Keratinocyte (primary cell): ENCODE results near the gene SLC17A2. TPM values are rescaled to one million over a fixed set of nuclear protein-coding genes. Genes with fewer than 3 reads are reported as not detected.

Source experiments
- DNase-seq: peaks from one replicate; pipeline ENCODE4 v3.0.0-alpha.2; 2011; ENCODE audit warnings: low read depth, missing footprints, low spot score
- FAIRE-seq: peaks from 2 replicates; lab custom pipeline; 2011; peaks lifted over from hg19 to GRCh38; lab: Jason Lieb, UNC
- H2AFZ ChIP-seq: 2 replicates; pipeline ENCODE4 v1.6.0; 2012; ENCODE audit warnings: low read length, control low read depth, inconsistent platforms; ENCODE audit not compliant: control insufficient read depth
- H3K27ac ChIP-seq: 2 replicates; pipeline ENCODE4 v1.5.1; 2011; ENCODE audit warnings: low read length; ENCODE audit not compliant: control insufficient read depth, insufficient read depth
- H3K27me3 ChIP-seq: 3 replicates; pipeline ENCODE4 v1.6.0; 2011; ENCODE audit warnings: low read length; ENCODE audit not compliant: control insufficient read depth, insufficient read depth; ENCODE audit errors: extremely low read depth
- H3K36me3 ChIP-seq, 2 experiments: 2 replicates in 1 of 2; 3 replicates in 1 of 2; pipeline ENCODE4 v1.5.1; 2011; ENCODE audit warnings: low read length in 2 of 2, mild to moderate bottlenecking in 1 of 2; ENCODE audit not compliant: control insufficient read depth in 2 of 2, insufficient read depth in 2 of 2; ENCODE audit errors: extremely low read depth in 1 of 2
- H3K4me1 ChIP-seq: 3 replicates; pipeline ENCODE4 v1.5.1; 2011; ENCODE audit warnings: low read length; ENCODE audit not compliant: control insufficient read depth, insufficient read depth; ENCODE audit errors: extremely low read depth
- H3K4me2 ChIP-seq: 3 replicates; pipeline ENCODE4 v1.6.0; 2011; ENCODE audit warnings: low read depth, low read length; ENCODE audit not compliant: control insufficient read depth, insufficient read depth; ENCODE audit errors: extremely low read depth
- H3K4me3 ChIP-seq, 3 experiments: fragments of 200-600 bp in 1 of 3; sonication (generic) in 1 of 3; 2 replicates in 2 of 3; 3 replicates in 1 of 3; pipeline ENCODE4 v1.5.1; 2011 to 2016; ENCODE audit warnings: low read length in 3 of 3, mild to moderate bottlenecking in 3 of 3, control low read depth in 2 of 3, inconsistent platforms in 1 of 3, low read depth in 1 of 3, mixed read lengths in 1 of 3, mixed run types in 1 of 3, moderate library complexity in 1 of 3; ENCODE audit not compliant: control insufficient read depth in 2 of 3, insufficient read depth in 2 of 3; ENCODE audit errors: extremely low read depth in 1 of 3
- H3K79me2 ChIP-seq: 2 replicates; pipeline ENCODE4 v1.6.0; 2012; ENCODE audit warnings: low read length; ENCODE audit not compliant: control insufficient read depth, insufficient read depth
- H3K9ac ChIP-seq: 3 replicates; pipeline ENCODE4 v1.6.0; 2011; ENCODE audit warnings: low read length; ENCODE audit not compliant: control insufficient read depth, insufficient read depth; ENCODE audit errors: extremely low read depth
- H3K9me1 ChIP-seq: 3 replicates; pipeline ENCODE4 v1.6.0; 2011; ENCODE audit warnings: low read length; ENCODE audit not compliant: control insufficient read depth, insufficient read depth; ENCODE audit errors: extremely low read depth
- H3K9me3 ChIP-seq: 2 replicates; pipeline ENCODE4 v1.5.1; 2012; ENCODE audit warnings: low read depth, low read length; ENCODE audit not compliant: control insufficient read depth
- H4K20me1 ChIP-seq: 3 replicates; pipeline ENCODE4 v1.6.0; 2011; ENCODE audit warnings: low read length; ENCODE audit not compliant: control insufficient read depth, insufficient read depth; ENCODE audit errors: extremely low read depth
- CTCF ChIP-seq, 3 experiments: IDR thresholded peaks in 1 of 3; conservative IDR thresholded peaks in 1 of 3; optimal IDR thresholded peaks in 1 of 3; 2 replicates in 2 of 3; 3 replicates in 1 of 3; pipeline versions ENCODE3 to v1.5.1; 2011; ENCODE audit warnings: low read length in 3 of 3, mild to moderate bottlenecking in 3 of 3, moderate library complexity in 2 of 3, control low read depth in 1 of 3, inconsistent platforms in 1 of 3; ENCODE audit not compliant: insufficient read depth in 2 of 3; ENCODE audit errors: extremely low read depth in 1 of 3
- EZH2 ChIP-seq: IDR thresholded peaks from one replicate; pipeline ENCODE4 v1.6.1; 2012; ENCODE audit warnings: inconsistent platforms, mild to moderate bottlenecking, low read length, moderate library complexity
- dilution Hi-C: fragments of 300-500 bp; cut with MboI; formaldehyde crosslinking; loops from one replicate; pipeline ENCODE4 v1.7.0; 2020; ENCODE audit warnings: low sequenced_read_pairs; ENCODE audit not compliant: extremely low pct_ligation_motif_present
- polyA plus RNA-seq, 5 experiments: library from polyadenylated mRNA; depleted of rRNA in 3 of 5; stranded (reverse) in 3 of 5; stranded (forward) in 1 of 5; unstranded in 1 of 5; fragments of >200 nt; gene quantifications; 1 replicate in 1 of 5; 2 replicates in 3 of 5; 3 replicates in 1 of 5; pipeline versions ENCODE4 v1.2.1 to v1.2.3, GENCODE V29; 2011 to 2012; ENCODE audit warnings: missing spikeins in 2 of 5, low read depth in 1 of 5, low replicate concordance in 1 of 5

The SLC17A2 gene
- polyA plus RNA-seq, 1 donor (not counting 4 experiments of a cell fraction or from before 2014, with no cell fraction given) = not detected

- DNase-seq (no peak), FAIRE-seq (no peak)
- Histone ChIP-seq H3K4me2 (no peak overlapping the region), H3K9me1 (no peaks in the 10 kb centered on the region), H3K27me3 (no peaks in the 10 kb centered on the region), H3K4me1 (peaks cover 15% of the 10 kb centered on the region), H3K27ac (no peak overlapping the region), H3K4me3 (no peak overlapping the region), H3K9me3 (no peaks in the 10 kb centered on the region), H3K79me2 (no peaks in the 10 kb centered on the region), H2AFZ (no peak overlapping the region), H3K9ac (no peak overlapping the region), H3K36me3 (peaks cover 26 to 54% of the 10 kb centered on the region in 2 experiments), H4K20me1 (no peaks in the 10 kb centered on the region)
- dilution Hi-C loops = no loop called here
- TF ChIP-seq CTCF (optimal IDR thresholded peaks at IDR 0.05 in 1 of 3, IDR thresholded peaks at IDR 0.05 in 1 of 3, conservative IDR thresholded peaks at IDR 0.05 in 1 of 3; ENCODE audit: extremely low read depth in 1 of 3, insufficient read depth in 2 of 3, low read length in 3 of 3) = no peak
- TF ChIP-seq EZH2 = no peak
These were observed 41.6 kb upstream of the SLC17A2 start for GRCh38 chr6:25972128-25972527.

GRCh38 chr6:25971187-25971821 lies 40.8 kb upstream of the SLC17A2 start:
- H3K9me3 ChIP-seq = no peaks in the 10 kb centered on the region
- no peak overlapping the region for H3K27ac ChIP-seq
- no peak overlapping the region for H2AFZ ChIP-seq
- peaks cover 32 to 58% of the 10 kb centered on the region in 2 experiments for H3K36me3 ChIP-seq
- H3K4me1 ChIP-seq = peaks cover 15% of the 10 kb centered on the region
- no peak for TF ChIP-seq EZH2
- TF ChIP-seq CTCF (optimal IDR thresholded peaks at IDR 0.05 in 1 of 3, IDR thresholded peaks at IDR 0.05 in 1 of 3, conservative IDR thresholded peaks at IDR 0.05 in 1 of 3; ENCODE audit: extremely low read depth in 1 of 3, insufficient read depth in 2 of 3, low read length in 3 of 3) = no peak
- H3K4me3 ChIP-seq = no peak overlapping the region
- DNase-seq (no peak), FAIRE-seq (peak; percentile 41)
- no peak overlapping the region for H3K9ac ChIP-seq
- H4K20me1 ChIP-seq = no peaks in the 10 kb centered on the region
- dilution Hi-C loops = no loop called here
- peaks cover 5% of the 10 kb centered on the region for H3K79me2 ChIP-seq
- peak overlapping the region; percentile 31 for H3K4me2 ChIP-seq
- no peaks in the 10 kb centered on the region for H3K9me1 ChIP-seq
- H3K27me3 ChIP-seq = no peaks in the 10 kb centered on the region
